Embryonic facial prominence (tissue), 1 donor: ENCODE results near the gene NHEJ1.

Experiments
- DNase-seq: peaks from one replicate; pipeline ENCODE4 v3.0.0-alpha.2; 2016; ENCODE audit errors: extremely low spot score

NHEJ1 gene

DNA sequence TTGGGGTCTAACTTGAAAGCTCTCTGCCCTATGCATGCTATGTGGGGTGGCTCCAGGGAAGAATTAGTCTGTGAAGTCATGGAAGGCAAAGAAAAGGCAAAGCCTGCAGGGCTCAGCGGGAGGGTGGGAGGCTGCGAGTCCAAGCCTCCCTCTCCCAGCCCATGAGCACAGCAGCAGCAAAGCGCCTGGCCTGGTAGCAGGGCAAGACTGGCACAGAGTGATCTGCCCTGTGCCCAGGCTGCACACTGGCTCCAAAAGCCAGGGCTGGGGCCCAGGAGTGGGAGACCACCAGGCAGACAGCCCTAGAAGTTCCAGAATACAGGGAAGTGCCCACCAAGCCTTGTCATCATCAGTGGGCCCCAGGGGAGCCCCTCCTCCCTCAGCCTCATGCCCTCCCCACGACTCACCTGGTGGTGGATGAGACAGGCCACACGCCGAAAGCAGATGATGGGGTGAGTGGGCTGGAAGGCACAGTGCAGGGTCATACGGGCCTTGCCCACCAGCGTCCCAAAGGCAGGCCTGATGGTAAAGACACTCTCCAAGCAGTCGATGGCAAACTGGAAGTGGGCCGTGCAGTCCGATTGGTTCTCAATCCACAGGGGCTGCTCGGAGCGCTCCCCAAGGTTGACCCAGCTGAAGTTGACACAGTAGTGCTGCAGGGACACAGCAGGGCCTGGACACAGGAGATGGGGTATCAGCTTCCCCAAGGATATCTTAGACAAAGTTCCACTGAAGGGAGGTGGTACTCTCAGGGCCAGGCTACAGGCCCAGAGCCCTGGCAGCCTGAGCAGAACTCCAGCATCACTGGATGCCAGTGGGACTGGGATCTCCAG is 131.4 kb downstream of the NHEJ1 start:
- no peak for DNase-seq

DNA sequence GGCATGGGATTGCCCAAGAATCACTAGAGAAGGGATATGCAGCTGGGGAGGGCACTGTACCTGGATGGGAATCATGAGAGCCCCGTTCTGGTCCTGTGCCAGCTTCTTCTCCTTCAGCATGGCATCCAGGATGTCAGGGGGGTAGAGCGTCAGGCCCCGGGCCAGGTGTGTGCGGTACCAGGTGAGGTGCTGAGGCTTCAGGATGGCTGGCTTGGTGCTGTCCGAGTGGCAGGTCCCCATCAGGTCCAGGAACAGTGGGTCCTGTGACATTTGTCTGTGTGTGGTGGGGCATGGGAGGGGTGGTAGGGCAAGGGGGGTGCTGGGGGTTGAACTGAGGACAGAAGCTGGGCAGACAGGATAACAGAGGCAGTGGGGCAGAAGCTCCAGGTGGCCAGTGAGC is 132.5 kb downstream of the NHEJ1 start:
- no peak for DNase-seq

DNA sequence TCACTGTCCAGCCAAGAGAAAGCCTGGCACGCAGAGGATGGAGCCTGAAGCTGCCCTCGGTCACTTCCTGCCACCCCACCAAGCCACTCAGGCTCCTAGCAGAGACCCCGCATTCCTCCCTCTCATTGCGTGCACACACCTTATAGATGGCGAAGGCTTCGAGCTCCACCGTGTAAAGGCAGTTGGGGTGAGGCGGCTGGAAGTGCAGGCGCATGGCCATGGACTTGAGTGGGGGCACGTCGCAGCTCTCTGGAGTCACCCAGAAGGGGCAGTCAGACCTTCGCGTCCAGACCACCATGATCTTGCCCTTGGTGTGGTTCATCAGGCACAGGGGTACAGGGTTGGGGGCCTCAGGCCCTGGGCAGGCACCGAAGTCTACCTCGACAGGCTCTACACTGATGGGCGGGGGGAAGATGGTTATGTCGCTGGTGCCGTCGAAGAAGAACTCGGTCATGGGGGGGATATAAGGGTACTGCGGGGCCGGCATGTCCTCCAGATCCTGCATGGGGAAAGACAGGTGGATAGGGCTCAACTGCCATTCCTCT is 133.0 kb downstream of the NHEJ1 start:
- no peak for DNase-seq

DNA sequence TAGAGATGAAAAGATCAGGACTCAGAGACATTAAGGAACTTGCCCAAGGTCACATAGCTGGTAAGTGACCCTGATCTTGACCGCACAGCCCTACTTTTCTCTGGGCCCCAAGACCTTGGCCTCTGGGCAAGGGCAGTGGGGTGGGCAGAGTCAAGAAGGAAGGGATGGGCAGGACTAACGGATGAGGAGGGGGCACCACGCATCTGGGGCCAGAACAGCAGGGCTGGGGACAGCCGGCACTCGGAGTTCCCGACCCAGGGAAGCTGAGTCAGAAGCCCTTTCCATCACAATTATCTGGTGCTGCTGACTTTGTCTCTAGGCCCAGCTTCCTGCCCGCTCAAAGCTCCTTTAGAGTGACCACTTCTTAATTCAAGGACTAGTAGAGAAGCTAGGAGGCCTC is 133.7 kb downstream of the NHEJ1 start:
- DNase-seq, result no peak

DNA sequence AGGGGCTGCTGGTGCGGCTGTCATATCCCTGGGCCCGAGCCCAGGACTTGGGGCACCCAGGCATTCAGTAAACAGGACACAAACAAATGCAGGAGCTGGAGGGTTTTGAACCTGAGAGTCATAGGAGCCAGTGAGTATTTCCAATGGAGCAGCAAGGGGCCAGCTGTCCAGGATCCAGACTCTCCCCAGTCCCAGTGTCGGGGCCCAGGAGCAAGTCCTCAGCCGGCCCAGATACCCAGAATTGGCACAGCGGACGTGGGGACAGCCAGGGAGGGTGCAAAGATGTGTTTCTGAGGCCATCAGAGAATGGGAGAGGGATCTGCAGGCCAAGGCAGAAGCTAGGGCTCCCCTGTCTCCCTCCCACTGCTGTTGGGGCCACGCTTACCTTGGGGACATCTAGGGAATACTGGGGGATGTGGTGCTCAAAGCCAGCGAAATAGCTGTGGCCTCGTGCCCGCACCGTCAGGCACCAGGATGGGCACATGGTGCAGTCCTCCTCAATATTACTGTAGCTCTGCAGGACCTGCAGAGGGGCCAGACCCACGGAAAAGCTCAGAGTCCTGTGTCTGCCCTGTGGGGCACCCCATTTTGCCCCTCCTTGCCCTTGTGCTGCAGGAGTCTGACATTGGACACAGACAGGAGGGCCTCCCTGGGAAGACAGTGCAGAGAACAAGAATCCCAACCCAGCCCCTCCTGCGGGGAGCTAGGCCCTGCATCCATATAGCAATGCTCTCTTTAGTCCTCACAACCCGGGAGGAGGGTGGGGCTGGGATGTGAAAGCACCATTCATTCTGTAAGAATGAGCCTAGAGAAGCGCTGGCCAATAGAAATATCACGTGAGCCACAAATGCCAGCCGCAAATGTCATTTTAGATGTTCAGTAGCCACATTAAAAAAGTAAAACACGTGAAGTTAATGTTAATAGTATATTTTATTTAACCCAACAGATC is 134.7 kb downstream of the NHEJ1 start:
- no peak for DNase-seq
